Measurements from ENCODE around the gene CHN2.

The CHN2 gene

GRCh38 chr7:29194594-29195427 lies at the start of gene CHN2:
CHN2 (plus strand) TSS chr7:29194775.
- TF ChIP-seq CTCF (conservative IDR thresholded peaks at IDR 0.05; ENCODE audit: low read depth, low read length): no peak
- H3K4me3 ChIP-seq (ENCODE audit: low read length): peak within 1 kb of the TSS; percentile 55
- DNase-seq (ENCODE audit: low read depth): no peak

DNA sequence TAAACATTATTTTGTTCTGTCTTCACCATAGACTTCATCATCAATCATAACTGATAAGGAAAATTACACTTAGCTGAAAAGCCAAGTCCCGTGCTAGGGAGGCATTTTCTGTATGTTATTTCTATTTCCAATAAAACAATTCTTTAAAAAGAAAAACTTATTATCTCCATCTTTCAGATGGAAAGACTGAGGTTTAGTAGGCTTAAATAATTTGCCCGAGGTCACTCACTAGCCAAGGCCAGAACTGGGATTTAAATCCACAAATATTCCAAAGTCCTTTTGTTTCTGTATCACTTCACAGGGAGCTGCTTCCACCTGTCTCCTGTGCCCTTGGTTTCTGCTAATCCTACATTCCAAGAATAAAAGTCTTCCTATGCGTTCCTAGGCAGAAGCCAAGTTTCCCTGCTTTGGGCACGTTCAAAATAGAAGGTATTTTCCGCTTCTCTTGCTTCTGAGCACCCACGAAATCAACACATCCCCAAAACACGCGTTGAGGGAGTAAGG lies 49.0 kb upstream of the CHN2 start:
- DNase-seq (ENCODE audit: low read depth): no peak
- TF ChIP-seq CTCF (conservative IDR thresholded peaks at IDR 0.05; ENCODE audit: low read depth, low read length): no peak
- peak overlapping the region; percentile 59 for H3K4me3 ChIP-seq (ENCODE audit: low read length)

DNA sequence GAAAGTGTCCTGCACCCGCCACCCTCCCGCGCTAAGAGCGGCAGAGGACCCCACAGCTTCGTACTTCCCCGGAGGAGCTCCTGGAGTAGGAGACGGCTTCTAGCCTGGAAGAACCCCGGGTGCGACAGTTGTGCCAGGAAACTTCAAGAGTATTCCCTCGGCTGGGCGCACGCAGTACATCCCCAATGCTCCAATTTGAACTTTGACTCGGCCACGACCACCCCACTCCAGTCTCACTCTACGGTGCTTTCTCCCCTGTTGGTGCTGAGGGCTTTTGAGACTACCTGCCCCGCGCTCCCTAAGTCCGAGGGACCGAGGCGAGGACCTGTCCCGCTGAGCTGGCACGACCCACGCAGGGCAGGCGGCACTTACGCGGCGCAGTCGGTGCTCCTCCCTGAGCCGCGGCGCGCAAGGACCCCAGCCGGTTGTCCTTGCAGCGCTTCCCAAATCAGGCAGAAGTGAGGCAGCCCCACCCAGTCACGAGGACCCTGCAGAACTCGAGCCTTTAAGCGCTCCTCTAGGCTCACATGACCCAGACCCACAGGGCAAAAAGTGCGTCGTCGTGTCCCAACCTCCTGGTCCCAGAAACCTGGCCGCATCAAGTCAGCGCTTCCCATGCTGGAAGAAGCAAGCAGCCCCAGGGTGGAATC lies 48.4 kb upstream of the CHN2 start, which contains the start of gene CPVL:
CPVL (minus strand) TSS at position 481 of the 650 bp plus-strand sequence. CDS start 25,476 bp downstream, outside the sequence.
- peak within 1 kb of the TSS; percentile 59 for H3K4me3 ChIP-seq (ENCODE audit: low read length)
- no peak for TF ChIP-seq CTCF (conservative IDR thresholded peaks at IDR 0.05; ENCODE audit: low read depth, low read length)
- DNase-seq (ENCODE audit: low read depth): no peak

DNA sequence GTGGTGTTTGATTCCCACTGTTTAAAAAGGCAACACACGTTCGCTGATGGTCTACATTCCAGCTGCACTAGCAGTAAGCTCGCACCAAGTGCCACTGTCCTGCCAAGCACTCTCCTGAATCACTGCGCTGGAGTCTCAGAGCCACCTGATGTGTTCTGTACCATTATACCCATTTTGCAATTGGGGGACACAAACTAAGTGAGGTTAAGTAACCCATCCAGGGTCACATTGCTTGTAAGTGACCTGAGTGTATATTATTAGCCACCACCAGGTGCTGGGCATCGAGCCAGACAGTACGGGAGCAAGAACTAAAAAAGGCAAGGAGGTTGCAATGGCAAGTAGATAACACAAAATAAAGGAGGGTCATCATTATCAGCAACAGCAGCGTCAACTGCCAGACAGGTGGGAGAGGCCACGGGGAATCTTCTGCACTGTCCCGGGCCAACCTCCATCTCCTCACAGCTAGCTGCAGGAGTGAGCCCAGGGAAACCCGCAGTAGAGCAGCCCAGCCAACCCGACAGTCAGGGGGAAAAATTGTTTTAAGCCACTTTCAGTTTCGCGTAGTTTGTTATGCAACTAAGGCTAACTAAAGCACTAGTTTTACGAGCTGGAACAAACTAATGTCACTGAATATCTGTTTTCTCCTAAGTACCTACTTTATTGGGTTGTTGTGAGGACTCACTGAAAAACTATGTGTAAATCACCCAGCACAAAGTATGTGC lies 47.5 kb upstream of the CHN2 start:
- no peak for DNase-seq (ENCODE audit: low read depth)
- H3K4me3 ChIP-seq (ENCODE audit: low read length): peak overlapping the region; percentile 59

GRCh38 chr7:29147821-29148220 lies 46.8 kb upstream of the CHN2 start:
- no peak for TF ChIP-seq CTCF (conservative IDR thresholded peaks at IDR 0.05; ENCODE audit: low read depth, low read length)
- no peak for DNase-seq (ENCODE audit: low read depth)
- H3K4me3 ChIP-seq (ENCODE audit: low read length): no peak overlapping the region

More for the DNA sequence above, 47.5 kb upstream of the CHN2 start:
- peak; percentile 11 for TF ChIP-seq CTCF (conservative IDR thresholded peaks at IDR 0.05; ENCODE audit: low read depth, low read length)

DNA sequence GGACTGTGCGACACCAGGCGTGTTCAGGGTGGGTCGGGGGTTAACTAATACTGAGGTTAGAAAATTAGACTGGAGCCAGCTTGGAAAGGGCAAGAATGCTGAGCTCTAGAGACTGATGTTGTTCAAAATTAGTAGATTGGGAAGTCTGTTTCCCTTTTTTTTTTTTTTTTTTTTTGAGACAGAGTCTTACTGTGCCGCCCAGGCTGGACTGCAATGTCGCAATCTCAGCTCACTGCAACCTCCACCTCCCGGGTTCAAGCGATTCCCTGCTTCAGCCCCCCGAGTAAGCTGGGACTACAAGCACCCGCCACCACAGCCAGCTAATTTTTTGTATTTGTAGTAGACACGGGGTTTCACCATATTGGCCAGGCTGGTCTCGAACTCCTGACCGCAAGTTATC lies 45.5 kb upstream of the CHN2 start:
- no peak overlapping the region for H3K4me3 ChIP-seq (ENCODE audit: low read length)
- DNase-seq (ENCODE audit: low read depth): no peak
- no peak for TF ChIP-seq CTCF (conservative IDR thresholded peaks at IDR 0.05; ENCODE audit: low read depth, low read length)
